WTC11 (cell line): Measurements from ENCODE around the gene LRRC57. TPM values are rescaled to one million over a fixed set of nuclear protein-coding genes. Genes with fewer than 3 reads are reported as not detected.
A peak's percentile ranks its signal among the peaks of the same experiment; 100 is the strongest.

Source experiments
- ATAC-seq: fragments of 200-7000 bp; cut with Tn5 transposase; 2 replicates; pipeline ENCODE4 v1.10.0; 2021; ENCODE audit warnings: mild to moderate bottlenecking, moderate library complexity
- CTCF ChIA-PET: fragments of 300-600 bp; sonication (Branson Sonifier 250); formaldehyde crosslinking; loops from one replicate; lab custom pipeline; 2021; ENCODE audit warnings: antibody characterized with exemption; lab: Charles Lee
- POLR2A ChIA-PET: fragments of 350-600 bp; sonication (Branson Sonifier 250); formaldehyde crosslinking; loops from one replicate; lab custom pipeline; 2021; ENCODE audit warnings: antibody characterized with exemption; lab: Charles Lee
- DNase-seq: peaks from one replicate; pipeline ENCODE4 v3.0.0; 2021; ENCODE audit warnings: low spot score
- H3K27ac Mint-ChIP-seq: 2 replicates; pipeline ENCODE4 v1.8.0; 2021; ENCODE audit warnings: mixed read lengths
- H3K27me3 Mint-ChIP-seq: 2 replicates; pipeline ENCODE4 v1.8.0; 2021; ENCODE audit warnings: low read depth, mild to moderate bottlenecking, moderate library complexity, mixed read lengths
- H3K36me3 Mint-ChIP-seq: 2 replicates; pipeline ENCODE4 v1.8.0; 2021; ENCODE audit warnings: mixed read lengths
- H3K4me1 Mint-ChIP-seq: 2 replicates; pipeline ENCODE4 v1.8.0; 2022; ENCODE audit warnings: mixed read lengths
- H3K4me3 Mint-ChIP-seq: 2 replicates; pipeline ENCODE4 v1.8.0; 2021; ENCODE audit warnings: mild to moderate bottlenecking, moderate library complexity, mixed read lengths
- H3K9me3 Mint-ChIP-seq: 2 replicates; pipeline ENCODE4 v1.8.0; 2021; ENCODE audit warnings: mixed read lengths
- ESRRA ChIP-seq: sonication (generic); formaldehyde crosslinking; IDR thresholded peaks from 2 replicates; pipeline ENCODE4 v1.8.1; 2022; ENCODE audit warnings: mild to moderate bottlenecking, missing genetic modification reagents, borderline replicate concordance
- FOXJ3 ChIP-seq: sonication (generic); formaldehyde crosslinking; IDR thresholded peaks from 2 replicates; pipeline ENCODE4 v1.9.0; 2021; ENCODE audit warnings: missing genetic modification reagents, mild to moderate bottlenecking, borderline replicate concordance
- GTF2I ChIP-seq: fragments of 250-450 bp; sonication (Bioruptor Pico); conservative IDR thresholded peaks from 2 replicates; pipeline ENCODE4 v1.4.0; 2021; ENCODE audit warnings: mild to moderate bottlenecking
- KAT7 ChIP-seq: sonication (generic); formaldehyde crosslinking; IDR thresholded peaks from 2 replicates; pipeline ENCODE4 v1.8.1; 2023; ENCODE audit warnings: missing genetic modification reagents, mild to moderate bottlenecking, borderline replicate concordance
- MYBL2 ChIP-seq: sonication (generic); formaldehyde crosslinking; IDR thresholded peaks from 2 replicates; pipeline ENCODE4 v1.8.1; 2023; ENCODE audit warnings: mild to moderate bottlenecking, moderate library complexity, missing genetic modification reagents
- NFATC4 ChIP-seq: fragments of 250-450 bp; sonication (Bioruptor Pico); IDR thresholded peaks from 2 replicates; pipeline ENCODE4 v1.9.0; 2021; ENCODE audit warnings: mild to moderate bottlenecking
- SOX15 ChIP-seq: fragments of 250-450 bp; sonication (Bioruptor Pico); IDR thresholded peaks from 2 replicates; pipeline ENCODE4 v1.9.0; 2021; ENCODE audit warnings: mild to moderate bottlenecking
- TEAD1 ChIP-seq: sonication (generic); formaldehyde crosslinking; IDR thresholded peaks from 2 replicates; pipeline ENCODE4 v1.8.0; 2022; ENCODE audit warnings: mild to moderate bottlenecking, missing genetic modification reagents
- TEAD4 ChIP-seq: sonication (generic); formaldehyde crosslinking; IDR thresholded peaks from 2 replicates; pipeline ENCODE4 v1.8.0; 2022; ENCODE audit warnings: mild to moderate bottlenecking, missing genetic modification reagents
- ZNF671 ChIP-seq: fragments of 250-450 bp; sonication (Bioruptor Pico); IDR thresholded peaks from 2 replicates; pipeline ENCODE4 v1.8.0; 2021; ENCODE audit warnings: mild to moderate bottlenecking
- total RNA-seq: library from RNA; stranded (reverse); gene quantifications from 3 replicates; pipeline ENCODE4 v1.2.3, GENCODE V29; 2021
- TF ChIP-seq, protein P1 (sequence below): fragments of 250-450 bp; sonication (Bioruptor Pico); IDR thresholded peaks from 2 replicates; pipeline ENCODE4 v1.9.0; 2021; ENCODE audit warnings: mild to moderate bottlenecking
- TF ChIP-seq, protein P2 (sequence below): sonication (generic); formaldehyde crosslinking; IDR thresholded peaks from 2 replicates; pipeline ENCODE4 v1.8.1; 2023; ENCODE audit warnings: mild to moderate bottlenecking, missing genetic modification reagents
- TF ChIP-seq, protein P3 (sequence below): sonication (generic); formaldehyde crosslinking; IDR thresholded peaks from 2 replicates; pipeline ENCODE4 v1.8.0; 2023; ENCODE audit warnings: missing genetic modification reagents, mild to moderate bottlenecking, borderline replicate concordance
- TF ChIP-seq, protein P4 (sequence below): sonication (generic); formaldehyde crosslinking; IDR thresholded peaks from 2 replicates; pipeline ENCODE4 v1.8.1; 2023; ENCODE audit warnings: mild to moderate bottlenecking, missing genetic modification reagents
- TF ChIP-seq, protein P5 (sequence below): fragments of 250-450 bp; sonication (Bioruptor Pico); conservative IDR thresholded peaks from 2 replicates; pipeline ENCODE4 v1.9.0; 2021; ENCODE audit warnings: mild to moderate bottlenecking
- TF ChIP-seq, protein P6 (sequence below): sonication (generic); formaldehyde crosslinking; conservative IDR thresholded peaks from 2 replicates; pipeline ENCODE4 v1.8.1; 2022; ENCODE audit warnings: mild to moderate bottlenecking, missing genetic modification reagents
- TF ChIP-seq, protein P7 (sequence below): sonication (generic); formaldehyde crosslinking; IDR thresholded peaks from 2 replicates; pipeline ENCODE4 v1.8.0; 2022; ENCODE audit warnings: mild to moderate bottlenecking, missing genetic modification reagents
- TF ChIP-seq, protein P8 (sequence below): fragments of 250-450 bp; sonication (Bioruptor Pico); IDR thresholded peaks from 2 replicates; pipeline ENCODE4 v1.8.0; 2021; ENCODE audit warnings: mild to moderate bottlenecking
- TF ChIP-seq, protein P9 (sequence below): fragments of 200-600 bp; IDR thresholded peaks from 2 replicates; pipeline ENCODE4 v1.8.0; 2022; ENCODE audit warnings: antibody characterized with exemption

Gene LRRC57
- total RNA-seq, 1 experiment from 2014 or later = 13.3 TPM

DNA sequence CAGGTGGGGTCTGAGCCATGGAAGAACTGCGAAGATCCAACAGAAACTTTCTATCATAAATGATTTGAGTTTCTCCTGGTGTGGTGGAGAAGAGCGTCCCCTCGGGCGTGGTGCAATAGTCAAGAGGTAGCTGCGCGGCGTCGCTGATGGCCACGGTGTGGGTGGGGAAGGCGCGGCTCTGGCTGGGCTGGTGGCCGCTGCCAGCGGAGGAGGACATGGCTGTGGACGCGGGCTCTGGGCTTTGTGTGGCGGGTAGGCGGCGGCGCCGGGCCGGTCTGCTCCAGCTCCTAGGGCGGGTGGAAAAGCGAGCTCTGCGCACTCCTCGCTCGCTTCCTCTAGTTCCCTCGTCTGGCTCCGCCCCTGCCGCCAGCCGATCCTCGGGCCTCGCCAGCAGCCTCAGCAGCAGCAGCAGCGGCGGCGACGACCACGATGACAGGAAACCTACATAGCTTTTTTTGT lies 32.7 kb upstream of the LRRC57 start (continued):
- TF ChIP-seq, protein P1, sequence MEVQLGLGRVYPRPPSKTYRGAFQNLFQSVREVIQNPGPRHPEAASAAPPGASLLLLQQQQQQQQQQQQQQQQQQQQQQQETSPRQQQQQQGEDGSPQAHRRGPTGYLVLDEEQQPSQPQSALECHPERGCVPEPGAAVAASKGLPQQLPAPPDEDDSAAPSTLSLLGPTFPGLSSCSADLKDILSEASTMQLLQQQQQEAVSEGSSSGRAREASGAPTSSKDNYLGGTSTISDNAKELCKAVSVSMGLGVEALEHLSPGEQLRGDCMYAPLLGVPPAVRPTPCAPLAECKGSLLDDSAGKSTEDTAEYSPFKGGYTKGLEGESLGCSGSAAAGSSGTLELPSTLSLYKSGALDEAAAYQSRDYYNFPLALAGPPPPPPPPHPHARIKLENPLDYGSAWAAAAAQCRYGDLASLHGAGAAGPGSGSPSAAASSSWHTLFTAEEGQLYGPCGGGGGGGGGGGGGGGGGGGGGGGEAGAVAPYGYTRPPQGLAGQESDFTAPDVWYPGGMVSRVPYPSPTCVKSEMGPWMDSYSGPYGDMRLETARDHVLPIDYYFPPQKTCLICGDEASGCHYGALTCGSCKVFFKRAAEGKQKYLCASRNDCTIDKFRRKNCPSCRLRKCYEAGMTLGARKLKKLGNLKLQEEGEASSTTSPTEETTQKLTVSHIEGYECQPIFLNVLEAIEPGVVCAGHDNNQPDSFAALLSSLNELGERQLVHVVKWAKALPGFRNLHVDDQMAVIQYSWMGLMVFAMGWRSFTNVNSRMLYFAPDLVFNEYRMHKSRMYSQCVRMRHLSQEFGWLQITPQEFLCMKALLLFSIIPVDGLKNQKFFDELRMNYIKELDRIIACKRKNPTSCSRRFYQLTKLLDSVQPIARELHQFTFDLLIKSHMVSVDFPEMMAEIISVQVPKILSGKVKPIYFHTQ (CRISPR knock-in tag) = no peak
- TF ChIP-seq, protein P2, sequence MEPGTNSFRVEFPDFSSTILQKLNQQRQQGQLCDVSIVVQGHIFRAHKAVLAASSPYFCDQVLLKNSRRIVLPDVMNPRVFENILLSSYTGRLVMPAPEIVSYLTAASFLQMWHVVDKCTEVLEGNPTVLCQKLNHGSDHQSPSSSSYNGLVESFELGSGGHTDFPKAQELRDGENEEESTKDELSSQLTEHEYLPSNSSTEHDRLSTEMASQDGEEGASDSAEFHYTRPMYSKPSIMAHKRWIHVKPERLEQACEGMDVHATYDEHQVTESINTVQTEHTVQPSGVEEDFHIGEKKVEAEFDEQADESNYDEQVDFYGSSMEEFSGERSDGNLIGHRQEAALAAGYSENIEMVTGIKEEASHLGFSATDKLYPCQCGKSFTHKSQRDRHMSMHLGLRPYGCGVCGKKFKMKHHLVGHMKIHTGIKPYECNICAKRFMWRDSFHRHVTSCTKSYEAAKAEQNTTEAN (CRISPR knock-in tag) = no peak
- 0 out of 2 replicates have a peak, but pooled peaks have one; percentile 35 for TF ChIP-seq KAT7 (CRISPR knock-in tag)
- TF ChIP-seq ZNF671 (CRISPR knock-in tag) = no peak
- TF ChIP-seq, protein P3, sequence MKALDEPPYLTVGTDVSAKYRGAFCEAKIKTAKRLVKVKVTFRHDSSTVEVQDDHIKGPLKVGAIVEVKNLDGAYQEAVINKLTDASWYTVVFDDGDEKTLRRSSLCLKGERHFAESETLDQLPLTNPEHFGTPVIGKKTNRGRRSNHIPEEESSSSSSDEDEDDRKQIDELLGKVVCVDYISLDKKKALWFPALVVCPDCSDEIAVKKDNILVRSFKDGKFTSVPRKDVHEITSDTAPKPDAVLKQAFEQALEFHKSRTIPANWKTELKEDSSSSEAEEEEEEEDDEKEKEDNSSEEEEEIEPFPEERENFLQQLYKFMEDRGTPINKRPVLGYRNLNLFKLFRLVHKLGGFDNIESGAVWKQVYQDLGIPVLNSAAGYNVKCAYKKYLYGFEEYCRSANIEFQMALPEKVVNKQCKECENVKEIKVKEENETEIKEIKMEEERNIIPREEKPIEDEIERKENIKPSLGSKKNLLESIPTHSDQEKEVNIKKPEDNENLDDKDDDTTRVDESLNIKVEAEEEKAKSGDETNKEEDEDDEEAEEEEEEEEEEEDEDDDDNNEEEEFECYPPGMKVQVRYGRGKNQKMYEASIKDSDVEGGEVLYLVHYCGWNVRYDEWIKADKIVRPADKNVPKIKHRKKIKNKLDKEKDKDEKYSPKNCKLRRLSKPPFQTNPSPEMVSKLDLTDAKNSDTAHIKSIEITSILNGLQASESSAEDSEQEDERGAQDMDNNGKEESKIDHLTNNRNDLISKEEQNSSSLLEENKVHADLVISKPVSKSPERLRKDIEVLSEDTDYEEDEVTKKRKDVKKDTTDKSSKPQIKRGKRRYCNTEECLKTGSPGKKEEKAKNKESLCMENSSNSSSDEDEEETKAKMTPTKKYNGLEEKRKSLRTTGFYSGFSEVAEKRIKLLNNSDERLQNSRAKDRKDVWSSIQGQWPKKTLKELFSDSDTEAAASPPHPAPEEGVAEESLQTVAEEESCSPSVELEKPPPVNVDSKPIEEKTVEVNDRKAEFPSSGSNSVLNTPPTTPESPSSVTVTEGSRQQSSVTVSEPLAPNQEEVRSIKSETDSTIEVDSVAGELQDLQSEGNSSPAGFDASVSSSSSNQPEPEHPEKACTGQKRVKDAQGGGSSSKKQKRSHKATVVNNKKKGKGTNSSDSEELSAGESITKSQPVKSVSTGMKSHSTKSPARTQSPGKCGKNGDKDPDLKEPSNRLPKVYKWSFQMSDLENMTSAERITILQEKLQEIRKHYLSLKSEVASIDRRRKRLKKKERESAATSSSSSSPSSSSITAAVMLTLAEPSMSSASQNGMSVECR = 0 out of 2 replicates have a peak, but pooled peaks have one; percentile 24

DNA sequence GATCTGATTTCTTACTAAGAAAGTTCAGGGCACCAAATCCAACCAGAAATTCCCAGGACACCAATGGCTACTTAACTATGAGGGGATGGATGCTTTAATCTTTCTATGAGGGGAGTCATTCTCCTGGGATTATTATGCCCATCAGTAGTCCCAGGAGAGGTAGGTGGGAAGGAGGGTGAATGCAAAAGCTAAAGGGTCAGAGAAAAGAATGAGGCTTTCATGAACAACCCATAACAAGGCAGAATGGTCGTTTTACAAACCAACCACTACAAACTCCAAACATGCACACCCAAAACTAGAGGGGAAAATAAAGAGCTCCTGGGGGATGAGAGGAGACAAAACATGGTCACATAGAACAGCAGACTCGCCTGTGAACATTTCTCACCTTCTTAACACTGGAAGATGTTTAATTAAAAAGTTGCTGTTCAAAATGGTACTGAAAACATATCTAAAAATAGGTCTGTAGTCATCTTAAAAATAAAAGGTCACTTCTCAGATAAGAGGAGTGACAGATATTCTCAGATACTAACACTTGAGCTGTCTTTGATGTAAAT lies 30.5 kb upstream of the LRRC57 start:
- no peaks in the 10 kb centered on the region for H3K36me3 Mint-ChIP-seq
- H3K4me1 Mint-ChIP-seq = peaks cover 35% of the 10 kb centered on the region
- H3K4me3 Mint-ChIP-seq = no peak overlapping the region
- no peaks in the 10 kb centered on the region for H3K9me3 Mint-ChIP-seq
- peaks cover 85% of the 10 kb centered on the region for H3K27me3 Mint-ChIP-seq
- H3K27ac Mint-ChIP-seq = no peak overlapping the region
- POLR2A ChIA-PET = no interaction called here
- ATAC-seq (no peak), DNase-seq (no peak)
- CTCF ChIA-PET = no interaction called here
- no peak for TF ChIP-seq GTF2I (CRISPR knock-in tag)
- TF ChIP-seq, protein P4, sequence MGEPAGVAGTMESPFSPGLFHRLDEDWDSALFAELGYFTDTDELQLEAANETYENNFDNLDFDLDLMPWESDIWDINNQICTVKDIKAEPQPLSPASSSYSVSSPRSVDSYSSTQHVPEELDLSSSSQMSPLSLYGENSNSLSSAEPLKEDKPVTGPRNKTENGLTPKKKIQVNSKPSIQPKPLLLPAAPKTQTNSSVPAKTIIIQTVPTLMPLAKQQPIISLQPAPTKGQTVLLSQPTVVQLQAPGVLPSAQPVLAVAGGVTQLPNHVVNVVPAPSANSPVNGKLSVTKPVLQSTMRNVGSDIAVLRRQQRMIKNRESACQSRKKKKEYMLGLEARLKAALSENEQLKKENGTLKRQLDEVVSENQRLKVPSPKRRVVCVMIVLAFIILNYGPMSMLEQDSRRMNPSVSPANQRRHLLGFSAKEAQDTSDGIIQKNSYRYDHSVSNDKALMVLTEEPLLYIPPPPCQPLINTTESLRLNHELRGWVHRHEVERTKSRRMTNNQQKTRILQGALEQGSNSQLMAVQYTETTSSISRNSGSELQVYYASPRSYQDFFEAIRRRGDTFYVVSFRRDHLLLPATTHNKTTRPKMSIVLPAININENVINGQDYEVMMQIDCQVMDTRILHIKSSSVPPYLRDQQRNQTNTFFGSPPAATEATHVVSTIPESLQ (CRISPR knock-in tag) = no peak
- TF ChIP-seq, protein P5, sequence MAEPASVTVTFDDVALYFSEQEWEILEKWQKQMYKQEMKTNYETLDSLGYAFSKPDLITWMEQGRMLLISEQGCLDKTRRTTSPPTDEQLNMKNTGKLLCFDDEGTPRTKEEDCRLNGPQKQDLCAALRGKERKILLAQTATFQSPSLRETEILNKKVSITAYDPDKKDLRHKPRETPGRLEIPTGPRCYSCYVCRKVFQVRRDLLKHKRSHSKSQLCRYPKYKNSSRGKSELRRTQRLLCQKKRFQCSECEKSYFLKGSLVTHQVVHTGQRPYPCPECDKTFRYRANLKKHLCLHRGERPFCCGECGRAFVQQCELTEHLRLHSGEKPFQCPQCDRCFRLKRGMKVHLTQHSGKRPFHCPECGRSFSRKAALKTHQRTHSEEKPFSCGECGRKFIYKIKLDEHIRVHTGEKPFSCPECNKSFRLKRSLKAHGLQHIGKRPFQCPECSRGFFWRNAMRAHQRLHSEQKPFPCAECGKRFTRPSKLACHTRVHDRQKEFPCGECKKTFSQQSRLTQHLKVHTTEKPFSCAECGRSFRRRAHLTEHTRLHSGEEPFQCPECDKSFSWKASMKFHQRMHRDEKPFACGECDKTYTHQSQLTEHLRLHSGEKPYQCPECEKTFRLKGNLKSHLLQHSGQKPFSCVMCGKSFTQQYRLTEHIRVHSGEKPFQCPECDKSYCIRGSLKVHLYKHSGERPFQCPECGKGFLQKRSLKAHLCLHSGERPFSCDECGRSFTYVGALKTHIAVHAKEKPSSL (CRISPR knock-in tag) = no peak
- TF ChIP-seq TEAD1 (CRISPR knock-in tag) = no peak
- TF ChIP-seq, protein P6, sequence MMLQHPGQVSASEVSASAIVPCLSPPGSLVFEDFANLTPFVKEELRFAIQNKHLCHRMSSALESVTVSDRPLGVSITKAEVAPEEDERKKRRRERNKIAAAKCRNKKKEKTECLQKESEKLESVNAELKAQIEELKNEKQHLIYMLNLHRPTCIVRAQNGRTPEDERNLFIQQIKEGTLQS (CRISPR knock-in tag) = no peak
- TF ChIP-seq, protein P7, sequence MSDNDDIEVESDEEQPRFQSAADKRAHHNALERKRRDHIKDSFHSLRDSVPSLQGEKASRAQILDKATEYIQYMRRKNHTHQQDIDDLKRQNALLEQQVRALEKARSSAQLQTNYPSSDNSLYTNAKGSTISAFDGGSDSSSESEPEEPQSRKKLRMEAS = no peak
- no peak for TF ChIP-seq MYBL2 (CRISPR knock-in tag)
- TF ChIP-seq, protein P8, sequence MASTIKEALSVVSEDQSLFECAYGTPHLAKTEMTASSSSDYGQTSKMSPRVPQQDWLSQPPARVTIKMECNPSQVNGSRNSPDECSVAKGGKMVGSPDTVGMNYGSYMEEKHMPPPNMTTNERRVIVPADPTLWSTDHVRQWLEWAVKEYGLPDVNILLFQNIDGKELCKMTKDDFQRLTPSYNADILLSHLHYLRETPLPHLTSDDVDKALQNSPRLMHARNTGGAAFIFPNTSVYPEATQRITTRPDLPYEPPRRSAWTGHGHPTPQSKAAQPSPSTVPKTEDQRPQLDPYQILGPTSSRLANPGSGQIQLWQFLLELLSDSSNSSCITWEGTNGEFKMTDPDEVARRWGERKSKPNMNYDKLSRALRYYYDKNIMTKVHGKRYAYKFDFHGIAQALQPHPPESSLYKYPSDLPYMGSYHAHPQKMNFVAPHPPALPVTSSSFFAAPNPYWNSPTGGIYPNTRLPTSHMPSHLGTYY (CRISPR knock-in tag) = no peak
- no peak for TF ChIP-seq NFATC4
- TF ChIP-seq TEAD4 (CRISPR knock-in tag) = no peak
- no peak for TF ChIP-seq ESRRA (CRISPR knock-in tag)
- TF ChIP-seq SOX15 = no peak
- TF ChIP-seq, protein P9, sequence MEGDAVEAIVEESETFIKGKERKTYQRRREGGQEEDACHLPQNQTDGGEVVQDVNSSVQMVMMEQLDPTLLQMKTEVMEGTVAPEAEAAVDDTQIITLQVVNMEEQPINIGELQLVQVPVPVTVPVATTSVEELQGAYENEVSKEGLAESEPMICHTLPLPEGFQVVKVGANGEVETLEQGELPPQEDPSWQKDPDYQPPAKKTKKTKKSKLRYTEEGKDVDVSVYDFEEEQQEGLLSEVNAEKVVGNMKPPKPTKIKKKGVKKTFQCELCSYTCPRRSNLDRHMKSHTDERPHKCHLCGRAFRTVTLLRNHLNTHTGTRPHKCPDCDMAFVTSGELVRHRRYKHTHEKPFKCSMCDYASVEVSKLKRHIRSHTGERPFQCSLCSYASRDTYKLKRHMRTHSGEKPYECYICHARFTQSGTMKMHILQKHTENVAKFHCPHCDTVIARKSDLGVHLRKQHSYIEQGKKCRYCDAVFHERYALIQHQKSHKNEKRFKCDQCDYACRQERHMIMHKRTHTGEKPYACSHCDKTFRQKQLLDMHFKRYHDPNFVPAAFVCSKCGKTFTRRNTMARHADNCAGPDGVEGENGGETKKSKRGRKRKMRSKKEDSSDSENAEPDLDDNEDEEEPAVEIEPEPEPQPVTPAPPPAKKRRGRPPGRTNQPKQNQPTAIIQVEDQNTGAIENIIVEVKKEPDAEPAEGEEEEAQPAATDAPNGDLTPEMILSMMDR = no peak
- no peak for TF ChIP-seq ZNF671 (CRISPR knock-in tag)
- TF ChIP-seq FOXJ3 (CRISPR knock-in tag) = no peak
